ENCODE measurements around the gene FBXW8.

Gene FBXW8

GRCh38 chr12:117000316-117000715 is 89.6 kb downstream of the FBXW8 start:
- DNase-seq = no peak

DNA sequence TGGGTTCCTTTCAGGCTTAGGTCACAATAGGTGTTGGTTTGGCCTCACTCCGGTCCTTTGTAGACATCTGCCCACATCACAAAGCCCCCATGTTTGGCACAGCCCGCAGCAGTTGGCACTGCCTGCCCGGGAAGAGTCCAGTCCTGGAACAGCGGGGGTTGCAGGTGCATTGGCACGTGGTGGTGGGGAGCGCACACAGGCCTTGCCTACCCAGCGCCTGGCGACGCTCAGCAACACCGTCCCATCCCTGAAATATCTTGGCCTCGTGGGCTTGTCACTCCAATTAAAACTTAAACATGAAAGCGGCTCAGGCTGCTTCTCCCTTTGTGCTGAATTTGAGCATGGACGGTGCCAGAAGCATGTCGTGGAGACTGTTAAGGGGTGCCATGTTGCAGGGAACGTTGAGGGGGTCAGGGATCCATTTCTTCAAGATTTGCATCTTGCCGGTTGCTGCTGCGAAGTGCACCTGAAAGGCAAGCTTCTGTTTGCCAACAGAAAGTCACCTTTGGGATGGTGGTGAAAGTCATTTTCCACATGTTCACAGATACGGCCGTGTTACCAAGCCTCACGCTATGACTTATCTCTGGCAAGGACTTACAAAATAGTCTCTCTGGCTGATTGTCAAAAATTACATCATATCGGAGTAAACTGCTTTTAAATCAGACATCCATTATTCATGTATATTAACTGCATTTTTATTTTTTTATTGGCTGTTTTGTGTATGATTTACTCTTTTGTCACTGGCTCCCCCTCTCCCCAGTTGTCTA is 91.5 kb downstream of the FBXW8 start:
- DNase-seq = no peak

- DNase-seq = no peak
Measured at GRCh38 chr12:117003883-117004404, 93.2 kb downstream of the FBXW8 start.

GRCh38 chr12:117005417-117006046 is 94.8 kb downstream of the FBXW8 start:
- no peak for DNase-seq

DNA sequence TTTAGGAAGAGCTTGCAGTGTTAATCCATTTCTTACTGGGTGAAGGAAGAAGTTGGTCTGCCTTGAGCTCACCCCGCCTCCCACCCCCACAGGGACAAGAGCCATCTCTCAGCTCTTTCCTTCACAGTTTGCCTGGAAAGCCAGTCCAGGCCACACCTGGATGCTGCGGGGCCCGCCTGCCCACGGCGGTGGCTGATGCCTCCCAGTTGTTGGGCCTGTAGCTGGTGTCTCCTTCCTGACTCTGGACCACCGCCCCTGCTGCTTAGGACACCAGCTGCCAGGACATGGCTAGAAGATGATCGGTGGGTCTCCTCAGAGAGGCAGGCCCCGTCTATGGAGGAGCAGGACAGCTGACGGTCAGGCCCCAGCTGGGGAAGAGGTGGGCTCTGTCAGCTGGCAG is 95.6 kb downstream of the FBXW8 start:
- no peak for DNase-seq

DNA sequence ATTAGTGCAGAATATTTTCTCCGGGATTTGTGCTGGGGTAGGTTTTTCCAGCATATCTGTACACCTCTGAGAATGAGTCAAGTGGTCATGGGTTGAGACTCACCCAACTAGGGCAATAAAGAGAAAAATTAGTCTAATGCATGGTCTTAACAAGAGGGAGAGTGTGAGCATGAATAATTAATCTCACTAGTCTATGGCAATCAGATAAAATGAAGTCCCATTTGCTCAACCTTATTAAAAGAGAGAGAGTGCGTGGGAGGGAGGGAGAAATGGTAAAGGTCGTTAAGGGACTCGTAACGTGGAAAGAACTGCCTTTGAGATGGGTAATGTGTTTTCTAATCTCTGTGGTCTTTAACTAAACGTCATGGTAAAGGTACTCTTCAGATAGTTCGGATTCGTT is 96.8 kb downstream of the FBXW8 start:
- DNase-seq = no peak

- no peak for DNase-seq
Measured at GRCh38 chr12:117009759-117010158, 99.0 kb downstream of the FBXW8 start.

DNA sequence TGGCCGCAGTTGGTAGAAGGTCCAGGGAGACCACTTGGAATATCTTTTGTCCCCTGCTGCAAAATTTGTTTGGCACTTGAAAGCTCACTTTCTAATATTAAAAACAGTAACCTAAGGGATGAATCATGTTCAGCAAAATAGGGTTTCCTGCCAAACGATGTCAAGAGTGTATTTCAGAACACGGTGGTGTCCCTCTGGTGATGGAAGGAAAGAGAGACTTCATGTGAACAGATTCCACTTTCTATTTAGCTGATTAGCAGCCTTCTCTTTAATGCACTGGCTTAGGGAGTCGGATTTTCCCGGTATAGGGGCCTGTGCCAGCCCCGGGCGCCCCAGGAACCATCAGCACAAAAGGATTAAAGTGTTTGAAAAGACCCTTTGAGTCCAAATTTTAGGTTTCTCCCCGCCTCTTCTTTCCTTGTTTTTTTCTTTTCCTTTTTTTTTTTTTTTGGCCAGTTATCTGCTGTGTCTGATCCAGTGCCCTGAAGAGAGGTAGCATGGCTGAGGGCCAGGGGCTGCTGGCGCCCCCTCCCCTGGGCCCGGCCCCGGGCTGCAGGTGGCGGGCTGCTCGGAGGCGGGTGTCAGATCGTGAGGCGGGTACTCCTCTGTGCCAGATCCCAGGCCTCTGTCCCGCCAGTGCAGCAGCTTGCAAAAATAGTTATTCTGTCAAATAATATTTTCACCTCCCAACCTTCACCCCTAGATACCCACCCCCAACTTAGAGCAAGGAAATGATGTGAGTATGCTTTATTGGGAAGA is 100.1 kb downstream of the FBXW8 start:
- no peak for DNase-seq

DNA sequence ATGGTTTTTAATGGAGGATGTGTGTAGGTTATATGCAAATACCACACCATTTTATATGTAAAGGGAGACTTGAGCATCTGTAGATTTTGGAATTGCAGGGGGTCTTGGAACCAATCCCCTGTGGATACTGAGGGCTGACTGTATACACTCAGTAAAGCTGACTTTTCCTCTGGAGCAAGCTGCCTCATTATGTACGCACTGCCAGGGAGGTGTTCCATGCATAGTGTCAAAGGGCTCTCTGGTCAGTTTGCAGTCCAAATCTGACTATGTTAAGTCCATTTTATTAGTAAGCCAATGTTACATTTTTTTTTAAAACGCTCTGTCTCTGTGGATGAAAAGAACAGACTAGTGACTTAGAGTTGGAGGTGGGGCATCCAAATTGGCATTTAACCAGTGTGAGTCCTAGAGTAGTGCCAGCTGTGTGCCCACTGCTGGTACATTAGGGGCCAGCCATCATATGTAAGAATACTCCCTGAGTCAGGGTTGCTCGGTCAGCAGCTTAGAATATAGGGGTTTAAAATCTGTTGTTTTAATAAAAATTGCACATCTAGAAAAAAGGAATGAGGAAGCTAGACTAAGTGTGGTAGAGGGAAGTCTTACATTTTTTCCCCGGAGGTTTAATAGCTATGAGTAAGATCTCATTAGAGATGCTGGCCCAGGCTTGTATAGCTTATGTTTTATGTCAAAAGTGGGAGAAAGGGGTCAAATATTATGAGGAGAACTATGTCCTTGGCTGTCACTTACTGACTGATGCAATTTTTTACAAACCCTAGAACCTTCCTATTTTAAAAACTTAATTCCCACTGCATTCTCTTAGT is 101.4 kb downstream of the FBXW8 start:
- DNase-seq = no peak

DNA sequence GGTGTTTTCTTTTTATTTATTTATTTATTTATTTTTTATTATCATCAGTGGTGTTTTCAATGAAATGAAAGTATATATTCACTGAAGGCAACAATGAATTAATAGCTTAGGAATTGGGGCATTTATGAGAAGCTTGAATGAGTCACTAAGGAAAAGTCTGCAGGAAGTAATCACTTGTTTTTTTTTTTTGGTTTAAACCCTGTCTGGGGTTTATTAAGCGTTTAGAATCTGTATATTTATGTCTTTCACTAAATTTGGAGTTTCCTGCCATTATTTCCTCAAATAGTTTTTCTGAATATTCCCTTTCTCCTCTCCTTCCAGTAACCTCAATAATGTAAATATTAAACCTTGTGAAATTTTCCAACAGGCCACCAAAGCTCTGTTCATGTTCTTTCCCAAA is 103.0 kb downstream of the FBXW8 start:
- no peak for DNase-seq

DNA sequence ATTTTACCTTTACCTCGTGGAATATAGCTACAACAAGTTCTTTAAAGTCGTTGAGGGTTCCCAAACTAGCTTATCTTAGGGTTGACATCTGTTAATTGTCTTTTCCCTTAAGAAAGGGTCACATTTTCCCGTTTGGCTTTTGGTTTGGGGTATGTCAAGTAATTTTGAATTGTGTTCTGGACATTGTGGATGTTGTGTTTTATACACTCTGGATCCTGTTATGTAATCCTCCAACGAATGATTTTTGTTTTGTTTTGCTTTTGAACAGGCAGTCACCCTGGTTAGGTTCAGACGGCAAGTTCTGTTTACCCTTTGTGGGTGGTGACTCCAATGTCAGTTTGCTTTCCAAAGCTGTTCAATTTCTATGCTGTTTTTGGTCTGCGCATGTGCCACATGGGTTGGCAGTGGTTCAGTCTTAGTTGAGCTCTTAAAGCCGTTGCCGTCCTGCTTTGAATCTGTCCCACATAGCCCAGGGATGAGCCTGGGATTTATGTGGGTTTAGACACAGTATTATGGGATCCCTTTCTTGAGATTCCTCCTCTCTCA is 103.7 kb downstream of the FBXW8 start:
- DNase-seq = no peak

- DNase-seq = no peak
Measured at GRCh38 chr12:117015811-117016210, 105.1 kb downstream of the FBXW8 start.

GRCh38 chr12:117017807-117018206 is 107.1 kb downstream of the FBXW8 start:
- no peak for DNase-seq

DNA sequence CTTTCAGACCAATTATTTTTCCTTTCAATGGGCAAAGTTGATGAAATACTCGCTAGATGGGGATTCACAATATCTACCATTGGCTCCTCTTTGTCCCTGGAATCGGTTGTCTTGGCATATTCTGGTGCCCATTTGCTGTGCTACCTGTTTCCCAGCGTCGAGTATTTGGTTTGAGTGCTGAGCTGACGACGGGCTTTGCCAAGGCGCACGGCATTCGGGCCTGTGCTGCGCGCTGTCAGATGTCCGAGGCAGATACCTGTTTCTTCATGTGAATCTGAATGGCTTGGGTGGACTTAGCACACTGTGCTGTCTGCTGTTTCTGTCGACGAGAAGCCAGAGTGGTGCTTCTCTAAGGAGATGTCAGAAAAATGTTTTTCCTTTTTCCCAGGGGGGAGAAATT is 107.5 kb downstream of the FBXW8 start:
- no peak for DNase-seq

DNA sequence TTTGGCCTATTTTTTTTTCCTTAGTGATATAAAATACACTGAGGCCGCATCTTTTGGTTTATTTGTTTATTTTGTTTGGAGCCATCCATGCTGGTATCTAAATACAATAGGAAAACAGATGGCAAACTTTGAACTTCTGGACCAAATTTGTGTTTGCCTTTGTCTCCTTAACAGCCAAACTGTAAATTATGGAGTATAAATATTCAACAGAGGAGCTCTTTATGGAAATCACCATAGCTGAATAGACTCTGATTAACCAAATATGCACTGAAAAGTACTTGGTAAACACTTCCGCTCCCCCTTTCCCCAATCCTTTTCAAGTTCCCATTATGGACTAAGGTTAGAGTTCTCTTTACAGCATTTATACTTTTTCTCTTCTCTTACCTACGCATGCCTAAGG is 107.9 kb downstream of the FBXW8 start:
- no peak for DNase-seq

DNA sequence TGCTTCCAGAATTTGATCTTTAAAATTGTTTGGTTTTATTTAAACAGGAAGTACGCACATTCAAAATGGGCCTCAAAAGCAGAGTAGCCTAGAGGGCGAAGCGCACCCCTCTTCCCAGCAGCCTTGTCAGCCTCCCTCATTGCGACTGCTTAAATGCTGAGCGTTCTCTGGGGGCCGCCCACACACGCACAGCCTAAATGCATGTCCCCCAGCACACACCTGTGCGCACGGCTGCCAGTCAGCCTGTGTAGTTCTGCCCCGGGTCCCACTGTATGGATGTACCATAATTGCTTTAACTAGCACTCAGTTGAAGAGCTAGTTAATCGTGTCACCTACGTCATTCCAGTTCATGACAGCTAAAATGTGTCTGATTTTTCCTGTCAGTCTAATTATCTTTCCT is 109.1 kb downstream of the FBXW8 start:
- DNase-seq = no peak

GRCh38 chr12:117020536-117021220 is 109.9 kb downstream of the FBXW8 start:
- DNase-seq = no peak

- no peak for DNase-seq
Measured at GRCh38 chr12:117022465-117022864, 111.7 kb downstream of the FBXW8 start.

DNA sequence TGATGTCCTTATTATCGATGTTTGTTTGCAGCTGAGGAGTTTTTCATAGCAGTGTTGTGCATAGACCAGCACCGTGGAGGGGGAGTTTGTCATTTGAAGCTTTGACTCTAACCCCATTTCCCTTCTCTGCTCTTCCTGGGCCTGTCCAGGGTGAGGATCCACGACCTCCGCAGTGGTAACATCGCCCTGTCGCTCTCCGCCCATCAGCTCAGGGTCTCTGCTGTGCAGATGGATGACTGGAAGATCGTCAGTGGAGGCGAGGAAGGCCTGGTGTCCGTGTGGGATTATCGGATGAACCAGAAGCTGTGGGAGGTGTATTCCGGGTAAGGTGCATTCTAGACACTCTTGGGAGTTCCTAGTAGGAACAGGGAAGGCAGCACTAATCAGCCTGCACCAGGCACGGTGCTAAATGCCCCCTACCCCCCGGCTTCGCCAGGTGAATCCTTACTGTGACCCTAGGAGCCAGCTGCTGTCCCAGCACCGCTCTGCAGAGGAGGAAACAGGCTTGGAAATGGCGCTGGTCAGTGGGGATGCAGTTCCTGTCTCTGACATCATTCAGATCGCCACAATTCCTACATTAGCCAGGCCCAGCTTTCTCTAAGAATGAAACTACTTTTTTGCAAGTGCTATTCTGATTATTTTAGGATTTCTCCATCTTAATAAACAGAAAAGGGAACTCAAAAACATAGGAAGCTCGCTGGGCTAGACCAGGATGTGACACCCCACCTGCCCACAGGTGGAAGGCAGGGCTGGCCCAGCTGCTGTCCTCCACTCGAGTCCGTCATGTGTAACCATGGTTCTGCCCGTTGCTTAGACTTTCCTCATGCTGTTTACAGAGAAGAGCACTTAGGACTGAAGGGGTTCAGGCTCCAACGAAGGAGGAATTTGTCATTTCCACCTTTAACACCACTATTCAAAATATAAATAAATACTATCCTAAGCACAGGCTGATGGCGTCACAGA is 113.5 kb downstream of the FBXW8 start:
- no peak for DNase-seq

DNA sequence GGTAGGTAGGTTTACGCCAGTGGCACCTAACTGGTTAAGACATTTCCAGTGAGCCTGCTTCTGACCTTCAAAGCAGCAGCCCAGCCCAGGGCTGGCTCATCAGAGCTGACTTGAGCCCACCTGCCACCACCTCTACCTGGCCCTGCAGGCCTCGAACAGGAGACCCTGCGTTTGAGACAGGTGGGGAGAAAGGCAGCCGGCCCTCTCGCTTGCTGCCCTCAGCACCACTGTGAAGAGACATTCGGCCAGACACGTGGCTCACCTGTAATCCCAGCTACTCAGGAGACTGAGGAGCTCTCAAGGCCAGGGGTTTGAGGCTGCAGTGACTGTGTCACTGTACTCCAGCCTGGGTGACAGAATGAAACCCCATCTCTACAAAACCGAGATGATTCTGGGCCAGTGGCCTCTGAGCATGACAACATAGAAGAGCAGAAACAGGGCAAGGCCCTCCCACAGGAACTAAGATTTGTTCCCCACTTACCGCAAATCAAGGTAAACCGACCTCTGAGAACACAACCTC is 114.3 kb downstream of the FBXW8 start:
- DNase-seq = no peak
